HG03045 (cell line): Measurements from ENCODE around the gene KRT3.

Experiments used
- ATAC-seq: cut with Tn5 transposase; IDR thresholded peaks from one replicate; pipeline ENCODE4 v1.9.1; 2021; ENCODE audit warnings: mild to moderate bottlenecking, moderate library complexity; ENCODE audit not compliant: unreplicated experiment

Gene KRT3

DNA sequence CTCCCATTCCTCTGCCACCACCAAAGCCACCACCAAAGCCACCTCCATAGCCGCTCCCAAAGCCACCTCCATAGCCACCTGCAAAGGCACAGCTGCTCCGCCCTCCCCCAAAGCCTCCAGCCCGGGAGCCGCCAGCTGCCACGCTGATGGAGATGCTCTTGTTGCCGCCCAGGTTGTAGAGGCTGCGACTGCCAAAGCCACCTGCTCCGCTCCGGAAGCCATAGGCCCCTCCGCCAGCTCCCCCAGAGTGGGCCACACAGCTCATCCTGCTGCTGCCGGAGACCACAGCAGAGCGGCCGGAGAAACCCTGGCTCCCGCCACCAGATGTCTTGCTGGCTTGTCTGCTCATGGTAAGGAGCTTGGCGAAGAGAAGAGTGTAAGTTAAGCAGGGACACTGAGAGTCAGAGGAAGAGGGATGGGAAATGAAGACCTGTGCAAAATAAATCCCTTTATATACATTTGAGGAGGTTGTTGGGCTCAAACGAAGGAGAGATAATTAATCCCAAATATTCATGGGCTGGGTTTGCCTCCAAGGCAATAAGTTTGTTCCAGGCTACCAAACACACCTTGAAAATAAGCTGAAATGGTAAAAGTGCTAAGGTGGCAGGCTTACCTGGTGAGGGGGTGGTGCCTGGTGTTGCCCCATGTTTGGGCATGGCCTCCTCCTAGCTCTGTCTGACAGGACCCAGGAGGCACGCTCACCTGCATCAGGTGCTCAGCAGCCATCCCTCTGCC, at the start of gene KRT3:
Gene KRT3, minus strand, starts transcription at position 424 of the 735 bp plus-strand sequence. Its CDS starts 75 bp downstream, at position 349.
- ATAC-seq, result no peak

DNA sequence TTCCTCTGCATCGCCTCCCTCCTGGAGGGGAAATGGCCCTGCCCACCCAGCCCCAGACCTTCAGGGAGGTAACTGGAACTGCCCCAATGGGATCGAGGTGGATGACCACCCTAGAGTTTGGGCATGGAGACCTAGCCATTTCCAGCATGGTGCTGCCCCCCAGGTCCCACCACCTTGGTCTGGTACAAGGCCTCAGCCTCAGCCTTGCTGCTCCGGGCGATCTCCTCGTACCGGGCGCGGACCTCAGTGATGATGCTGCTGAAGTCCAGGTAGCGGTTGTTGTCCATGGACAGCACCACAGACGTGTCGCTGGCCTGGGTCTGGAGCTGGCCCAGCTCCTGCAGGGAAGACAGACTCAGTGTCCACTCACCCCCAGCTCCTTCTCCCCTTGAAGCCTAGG, 48.5 kb upstream of the KRT3 start:
- ATAC-seq, result no peak

DNA sequence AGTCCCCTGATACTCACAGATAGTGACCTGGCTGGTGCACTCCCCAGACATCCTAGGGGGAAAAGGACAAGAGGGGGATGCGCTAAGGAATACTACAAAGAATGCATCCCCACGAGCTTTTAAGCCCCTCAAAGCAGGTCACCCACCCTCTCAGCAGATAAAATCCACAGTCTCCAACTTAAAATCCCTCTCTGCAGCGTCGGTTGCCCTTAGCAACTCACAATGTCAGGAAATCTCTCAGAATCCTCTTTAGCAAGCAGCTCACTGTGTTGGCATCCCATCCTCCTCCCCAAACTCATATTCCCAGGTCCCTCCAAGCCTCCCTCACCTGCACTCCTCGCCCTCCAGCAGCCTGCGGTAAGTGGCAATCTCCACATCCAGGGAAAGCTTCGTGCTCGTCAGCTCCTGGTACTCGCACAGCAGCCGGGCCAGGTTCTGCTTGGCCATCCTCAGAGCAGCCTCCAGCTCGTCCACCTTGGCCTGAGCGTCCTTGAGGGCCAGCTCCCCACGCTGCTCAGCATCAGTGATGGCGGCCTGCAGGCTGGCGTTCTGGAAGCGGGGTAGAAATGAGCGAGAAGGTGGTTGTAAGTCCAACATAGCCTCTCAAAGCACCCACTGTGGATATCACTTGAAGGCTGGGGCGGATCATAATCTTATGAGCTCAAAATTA, 43.7 kb upstream of the KRT3 start:
- no peak for ATAC-seq

DNA sequence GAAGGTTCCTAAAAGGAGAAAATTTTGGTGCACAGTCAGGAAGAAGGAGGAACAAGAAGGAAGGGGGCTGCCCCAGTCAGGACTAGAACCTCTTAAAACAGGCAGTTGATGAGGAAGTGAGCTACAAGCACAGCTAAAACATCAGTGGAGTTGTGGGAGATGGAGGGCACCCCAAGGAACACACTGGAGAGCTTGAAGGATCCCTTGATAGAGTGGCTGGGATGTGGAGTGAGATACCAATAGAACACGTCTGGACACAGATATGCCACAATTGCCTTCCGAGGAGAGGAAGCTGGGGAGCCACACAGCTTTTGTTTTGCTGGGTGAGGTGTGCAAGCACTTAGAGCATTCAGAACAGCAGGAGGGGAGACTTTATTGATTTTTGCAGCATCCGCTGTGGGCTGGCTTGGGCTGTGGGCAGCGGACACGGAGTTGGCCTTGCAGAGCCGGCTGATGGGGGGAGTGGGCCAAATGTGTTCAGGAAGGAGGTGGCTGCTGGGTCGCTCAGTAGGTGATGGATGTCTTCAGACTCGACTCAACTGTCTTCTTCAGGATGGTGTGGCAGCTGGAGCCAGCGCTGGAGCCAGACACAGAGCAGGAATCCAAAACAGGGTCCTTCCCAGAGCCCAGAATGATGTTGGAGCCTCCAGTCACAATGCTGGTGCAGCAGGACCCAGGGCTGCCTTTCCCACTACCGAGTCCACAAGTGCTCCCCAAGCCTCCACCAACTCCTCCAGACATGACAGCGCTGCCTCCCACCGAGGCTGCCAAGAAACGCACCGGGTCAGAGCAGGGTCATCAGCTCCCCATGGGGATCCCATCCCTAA, 42.9 kb upstream of the KRT3 start:
- ATAC-seq, result no peak

DNA sequence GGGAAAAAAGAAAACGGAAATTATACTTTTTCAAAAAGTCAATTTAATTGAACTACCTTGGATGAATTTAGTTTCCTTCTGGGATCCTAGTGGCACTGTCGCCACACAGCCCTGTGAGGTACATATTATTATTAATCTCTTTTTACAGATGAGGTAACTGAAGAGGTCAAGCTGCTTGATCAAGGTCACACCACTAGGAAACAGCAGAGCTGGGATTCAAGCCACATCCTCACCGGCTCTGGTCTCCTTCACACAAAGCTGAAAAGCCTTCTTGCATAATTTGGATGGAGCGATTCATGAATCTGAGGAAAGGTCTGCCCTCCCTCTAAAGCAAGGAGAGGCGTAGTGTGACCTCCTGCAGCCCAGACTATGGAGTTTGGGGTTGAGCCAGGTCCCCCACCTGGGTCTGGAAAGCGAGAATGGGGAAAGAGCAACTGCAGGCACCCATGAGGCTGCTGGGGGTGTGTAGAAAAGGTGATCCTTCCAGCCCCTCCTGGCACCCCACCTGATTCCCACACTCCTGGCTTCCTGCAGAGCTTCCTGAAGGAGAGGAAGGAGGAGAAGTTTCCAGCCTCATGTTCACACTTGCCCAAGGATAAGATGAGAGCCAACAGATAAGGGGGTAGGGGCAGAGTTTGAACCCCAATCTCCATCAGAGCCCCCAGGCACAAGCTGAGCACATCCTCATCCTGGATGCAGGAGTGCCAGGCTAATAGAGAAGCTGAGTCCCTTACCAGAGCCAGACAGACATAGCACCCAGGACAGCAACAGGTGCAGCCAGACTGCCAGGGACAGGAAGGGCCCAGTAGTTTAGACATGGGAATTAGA, 42.1 kb upstream of the KRT3 start:
- no peak for ATAC-seq

GRCh38 chr12:52837413-52837741, 41.5 kb upstream of the KRT3 start:
- no peak for ATAC-seq

DNA sequence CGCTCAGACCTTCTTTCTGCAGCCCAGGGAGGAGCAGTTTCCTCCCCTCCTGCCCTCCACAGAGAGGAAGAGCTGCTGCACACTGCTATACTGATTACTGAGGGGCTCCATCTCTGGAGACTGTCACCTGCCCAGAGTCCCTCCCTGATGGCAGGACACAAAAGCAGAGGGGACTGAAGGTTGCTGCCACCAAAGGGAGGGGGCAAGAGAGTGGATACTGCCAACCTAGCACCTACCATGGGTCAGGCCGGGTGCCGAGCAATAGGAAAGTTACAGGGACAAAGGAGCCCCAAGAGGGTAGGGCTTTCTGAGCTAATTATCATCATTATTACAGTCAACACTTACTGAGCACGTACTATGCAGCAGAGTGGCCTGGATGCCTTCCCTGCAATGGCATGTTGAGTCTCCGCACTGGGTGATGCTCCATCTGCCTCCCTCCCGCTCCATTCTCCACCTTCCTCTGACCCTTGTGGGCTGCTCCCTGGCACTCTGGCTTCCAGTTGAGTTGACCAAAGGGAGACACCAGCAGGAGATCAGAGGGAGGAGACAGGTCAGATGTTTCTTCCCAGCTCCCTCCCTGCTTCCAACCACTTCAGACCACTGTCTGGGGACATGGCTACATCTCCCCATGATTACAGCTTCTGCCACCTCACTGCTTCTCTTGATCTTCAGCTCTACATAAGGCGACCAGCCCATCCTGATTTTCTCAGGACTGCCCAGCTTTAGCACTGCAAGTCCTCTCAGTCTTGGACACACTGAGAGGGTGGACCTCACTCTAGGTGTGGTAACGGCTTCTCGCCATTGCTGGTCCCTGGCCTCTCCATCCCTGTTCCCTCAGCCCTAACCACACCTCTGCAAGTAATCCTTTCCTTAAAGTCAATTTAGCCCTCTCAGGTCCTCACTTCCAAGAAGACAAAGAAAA, 40.8 kb upstream of the KRT3 start:
- ATAC-seq, result no peak

GRCh38 chr12:52836042-52836466, 40.1 kb upstream of the KRT3 start:
- no peak for ATAC-seq

- ATAC-seq, result no peak
These were observed 39.5 kb upstream of the KRT3 start for GRCh38 chr12:52835271-52836041.

- ATAC-seq, result no peak
These were observed 38.7 kb upstream of the KRT3 start for GRCh38 chr12:52834727-52835001.

GRCh38 chr12:52833922-52834726, 38.2 kb upstream of the KRT3 start, which contains the start of gene KRT79:
Gene KRT79, minus strand, starts transcription at chr12:52834311. Its CDS starts 51 bp downstream, at chr12:52834260.
- no peak for ATAC-seq

GRCh38 chr12:52832985-52833905, 37.3 kb upstream of the KRT3 start:
- no peak for ATAC-seq

DNA sequence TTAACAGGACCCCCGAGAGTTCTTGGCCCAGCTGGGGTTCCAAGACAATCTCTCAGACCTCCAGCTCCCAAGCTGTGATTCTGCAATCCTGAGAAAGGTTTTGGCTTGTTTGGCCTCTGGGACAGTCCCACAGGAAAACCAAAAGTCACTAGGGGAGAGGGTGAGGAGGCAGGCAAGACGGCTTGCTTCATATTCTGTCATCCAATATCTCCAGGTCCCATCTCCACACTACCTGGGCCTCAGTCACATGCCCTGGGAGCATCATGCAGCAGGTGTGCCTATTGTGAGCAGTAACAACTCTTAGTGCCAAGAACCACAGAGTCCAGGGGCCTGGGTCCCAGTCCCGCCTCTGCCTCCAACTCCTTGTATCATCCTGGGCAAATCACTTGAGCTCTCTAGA, 36.5 kb upstream of the KRT3 start:
- ATAC-seq, result no peak

- ATAC-seq, result no peak
These were observed 35.3 kb upstream of the KRT3 start for GRCh38 chr12:52831251-52831650.

DNA sequence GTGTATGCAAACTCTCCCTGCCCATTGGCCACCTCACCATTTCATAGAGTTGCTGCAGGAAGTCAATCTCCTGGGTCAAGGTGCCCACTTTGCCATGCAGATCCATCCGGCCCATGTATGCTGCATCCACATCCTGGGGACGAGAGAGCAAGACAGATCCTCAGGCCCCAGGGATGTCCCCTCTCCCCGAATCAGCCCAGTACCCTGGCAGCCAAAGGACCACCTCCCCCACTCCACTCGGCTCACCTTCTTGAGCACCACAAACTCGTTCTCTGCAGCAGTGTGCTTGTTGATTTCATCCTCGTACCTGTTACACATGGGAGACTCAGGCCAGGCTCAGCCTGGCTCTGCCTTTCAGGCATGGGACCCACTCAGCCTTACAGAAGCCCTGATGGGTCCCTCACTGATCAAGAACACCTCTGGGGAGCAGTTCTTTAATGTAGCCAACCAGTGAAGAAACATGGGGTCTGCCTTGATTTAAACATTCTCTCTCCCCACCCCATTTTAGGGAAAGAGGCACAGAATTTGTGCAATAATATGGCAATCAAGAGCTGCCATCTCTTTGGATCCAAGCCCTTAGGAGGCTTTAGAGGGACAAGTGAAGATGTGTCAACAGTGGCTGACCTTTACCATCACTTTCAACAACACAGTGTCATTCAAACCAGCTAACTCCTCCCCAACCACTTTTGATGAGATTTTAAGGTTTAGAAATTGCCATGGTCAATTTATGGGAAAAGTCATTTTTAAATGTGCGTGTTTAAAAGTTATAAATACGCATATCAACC, 34.3 kb upstream of the KRT3 start:
- no peak for ATAC-seq

DNA sequence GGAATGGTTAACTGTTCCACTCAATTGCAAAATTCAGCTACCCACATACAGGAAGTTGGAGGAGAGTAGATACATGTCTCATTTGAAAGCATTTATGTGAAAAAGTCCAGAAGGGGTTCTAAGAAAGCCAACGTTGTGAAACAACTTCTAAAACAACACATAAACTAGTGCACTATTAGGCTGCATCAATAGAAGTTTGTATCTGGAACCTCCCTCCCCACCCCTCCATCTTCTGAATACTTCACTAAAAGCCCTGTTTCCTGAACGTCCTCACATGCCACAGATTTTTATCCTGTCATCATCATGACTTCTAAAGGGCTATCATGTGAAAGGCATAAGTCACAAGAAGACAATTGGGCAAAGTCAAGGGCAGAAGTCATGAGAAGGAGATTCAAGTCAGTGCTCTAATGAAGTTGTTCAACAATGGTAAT, 32.7 kb upstream of the KRT3 start:
- no peak for ATAC-seq

GRCh38 chr12:52828156-52828555, 32.2 kb upstream of the KRT3 start:
- ATAC-seq, result no peak
